OCI-LY7 (cell line): ENCODE data around the gene CCT7.

Experiments used
- EZH2phosphoT487 ChIP-seq: fragments of 200-600 bp; sonication (generic); IDR thresholded peaks from 2 replicates; pipeline ENCODE4 v1.6.1; 2018; ENCODE audit warnings: low read depth, borderline replicate concordance, mild to moderate bottlenecking, mixed run types, antibody characterized with exemption, low read length, moderate library complexity, mixed read lengths
- TF ChIP-seq, protein P1 (sequence below): fragments of 200-600 bp; sonication (generic); conservative IDR thresholded peaks from 2 replicates; pipeline ENCODE4 v1.5.1; 2014; ENCODE audit warnings: mild to moderate bottlenecking, antibody characterized with exemption, low read length, moderate library complexity, mixed read lengths

GRCh38 chr2:73290049-73290839 lies 56.1 kb downstream of the CCT7 start:
- TF ChIP-seq, protein P1, sequence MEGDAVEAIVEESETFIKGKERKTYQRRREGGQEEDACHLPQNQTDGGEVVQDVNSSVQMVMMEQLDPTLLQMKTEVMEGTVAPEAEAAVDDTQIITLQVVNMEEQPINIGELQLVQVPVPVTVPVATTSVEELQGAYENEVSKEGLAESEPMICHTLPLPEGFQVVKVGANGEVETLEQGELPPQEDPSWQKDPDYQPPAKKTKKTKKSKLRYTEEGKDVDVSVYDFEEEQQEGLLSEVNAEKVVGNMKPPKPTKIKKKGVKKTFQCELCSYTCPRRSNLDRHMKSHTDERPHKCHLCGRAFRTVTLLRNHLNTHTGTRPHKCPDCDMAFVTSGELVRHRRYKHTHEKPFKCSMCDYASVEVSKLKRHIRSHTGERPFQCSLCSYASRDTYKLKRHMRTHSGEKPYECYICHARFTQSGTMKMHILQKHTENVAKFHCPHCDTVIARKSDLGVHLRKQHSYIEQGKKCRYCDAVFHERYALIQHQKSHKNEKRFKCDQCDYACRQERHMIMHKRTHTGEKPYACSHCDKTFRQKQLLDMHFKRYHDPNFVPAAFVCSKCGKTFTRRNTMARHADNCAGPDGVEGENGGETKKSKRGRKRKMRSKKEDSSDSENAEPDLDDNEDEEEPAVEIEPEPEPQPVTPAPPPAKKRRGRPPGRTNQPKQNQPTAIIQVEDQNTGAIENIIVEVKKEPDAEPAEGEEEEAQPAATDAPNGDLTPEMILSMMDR, result peak; percentile 90
- TF ChIP-seq EZH2phosphoT487, result no peak
